Measurements from ENCODE around the gene IGSF3. TPM values are rescaled to one million over a fixed set of nuclear protein-coding genes. Genes with fewer than 3 reads are reported as not detected.

Gene IGSF3
- polyA plus RNA-seq, 1 donor (not counting 4 experiments of a cell fraction or from before 2014, with no cell fraction given): 47.4 TPM

DNA sequence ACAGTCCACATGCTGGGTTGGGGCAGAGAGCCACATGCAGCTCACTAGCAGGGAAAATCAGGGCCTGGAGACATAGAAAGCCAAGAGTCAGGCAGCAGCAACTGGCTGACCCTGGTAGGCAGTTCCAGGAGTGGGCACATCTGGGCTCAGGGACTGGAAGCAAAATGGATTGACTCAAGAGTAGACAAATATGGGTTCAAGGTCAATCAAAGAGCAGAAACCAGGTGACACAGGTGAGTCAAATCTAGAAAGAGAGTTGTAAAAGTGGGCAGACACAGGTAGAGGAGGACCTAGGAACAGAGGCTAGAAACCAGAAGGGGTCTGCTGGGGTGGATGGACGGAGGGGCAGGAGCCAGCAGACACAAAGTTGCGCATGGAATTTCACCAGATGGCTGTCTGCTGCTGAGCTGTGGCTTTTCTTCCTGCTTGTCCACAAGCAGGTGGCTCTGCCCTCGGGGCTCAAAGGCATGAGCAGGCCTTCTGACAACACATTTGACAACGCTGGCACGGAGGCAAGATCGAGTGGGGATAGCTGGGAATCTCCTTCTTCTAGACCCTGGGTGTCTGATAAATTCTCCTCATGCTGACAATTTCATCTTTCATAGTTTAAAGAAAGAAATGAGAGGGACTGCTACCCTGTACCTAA lies 40.8 kb upstream of the IGSF3 start:
- H3K4me3 ChIP-seq (ENCODE audit: control insufficient read depth in 2 of 3, extremely low read depth in 1 of 3, insufficient read depth in 2 of 3, low read depth in 1 of 3, low read length in 3 of 3): no peak overlapping the region
- no peak for FAIRE-seq
- dilution Hi-C loops (cut with MboI; ENCODE audit: extremely low pct_ligation_motif_present, low sequenced_read_pairs): no loop called here
- H3K9me3 ChIP-seq (ENCODE audit: control insufficient read depth, low read depth, low read length): no peaks in the 10 kb centered on the region
- TF ChIP-seq EZH2 (IDR thresholded peaks at IDR 0.05; ENCODE audit: low read length): no peak
- TF ChIP-seq, protein P1, sequence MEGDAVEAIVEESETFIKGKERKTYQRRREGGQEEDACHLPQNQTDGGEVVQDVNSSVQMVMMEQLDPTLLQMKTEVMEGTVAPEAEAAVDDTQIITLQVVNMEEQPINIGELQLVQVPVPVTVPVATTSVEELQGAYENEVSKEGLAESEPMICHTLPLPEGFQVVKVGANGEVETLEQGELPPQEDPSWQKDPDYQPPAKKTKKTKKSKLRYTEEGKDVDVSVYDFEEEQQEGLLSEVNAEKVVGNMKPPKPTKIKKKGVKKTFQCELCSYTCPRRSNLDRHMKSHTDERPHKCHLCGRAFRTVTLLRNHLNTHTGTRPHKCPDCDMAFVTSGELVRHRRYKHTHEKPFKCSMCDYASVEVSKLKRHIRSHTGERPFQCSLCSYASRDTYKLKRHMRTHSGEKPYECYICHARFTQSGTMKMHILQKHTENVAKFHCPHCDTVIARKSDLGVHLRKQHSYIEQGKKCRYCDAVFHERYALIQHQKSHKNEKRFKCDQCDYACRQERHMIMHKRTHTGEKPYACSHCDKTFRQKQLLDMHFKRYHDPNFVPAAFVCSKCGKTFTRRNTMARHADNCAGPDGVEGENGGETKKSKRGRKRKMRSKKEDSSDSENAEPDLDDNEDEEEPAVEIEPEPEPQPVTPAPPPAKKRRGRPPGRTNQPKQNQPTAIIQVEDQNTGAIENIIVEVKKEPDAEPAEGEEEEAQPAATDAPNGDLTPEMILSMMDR (optimal IDR thresholded peaks at IDR 0.05 in 1 of 3, IDR thresholded peaks at IDR 0.05 in 1 of 3, conservative IDR thresholded peaks at IDR 0.05 in 1 of 3; ENCODE audit: extremely low read depth in 1 of 3, insufficient read depth in 2 of 3, low read length in 3 of 3): no peak
- no peak overlapping the region for H2AFZ ChIP-seq (ENCODE audit: control insufficient read depth, low read length)
- no peak overlapping the region for H3K27ac ChIP-seq (ENCODE audit: control insufficient read depth, insufficient read depth, low read length)
- no peaks in the 10 kb centered on the region for H3K27me3 ChIP-seq (ENCODE audit: control insufficient read depth, extremely low read depth, insufficient read depth, low read length)
- H3K36me3 ChIP-seq (ENCODE audit: control insufficient read depth in 2 of 2, extremely low read depth in 1 of 2, insufficient read depth in 2 of 2, low read length in 2 of 2): no peaks in the 10 kb centered on the region
- H3K79me2 ChIP-seq (ENCODE audit: control insufficient read depth, insufficient read depth, low read length): no peaks in the 10 kb centered on the region
- no peaks in the 10 kb centered on the region for H4K20me1 ChIP-seq (ENCODE audit: control insufficient read depth, extremely low read depth, insufficient read depth, low read length)
- peaks cover 5% of the 10 kb centered on the region for H3K4me1 ChIP-seq (ENCODE audit: control insufficient read depth, extremely low read depth, insufficient read depth, low read length)
- no peak overlapping the region for H3K4me2 ChIP-seq (ENCODE audit: control insufficient read depth, extremely low read depth, insufficient read depth, low read depth, low read length)
- H3K9ac ChIP-seq (ENCODE audit: control insufficient read depth, extremely low read depth, insufficient read depth, low read length): no peak overlapping the region
- no peak for DNase-seq (ENCODE audit: low read depth, low spot score)
- H3K9me1 ChIP-seq (ENCODE audit: control insufficient read depth, extremely low read depth, insufficient read depth, low read length): no peaks in the 10 kb centered on the region

DNA sequence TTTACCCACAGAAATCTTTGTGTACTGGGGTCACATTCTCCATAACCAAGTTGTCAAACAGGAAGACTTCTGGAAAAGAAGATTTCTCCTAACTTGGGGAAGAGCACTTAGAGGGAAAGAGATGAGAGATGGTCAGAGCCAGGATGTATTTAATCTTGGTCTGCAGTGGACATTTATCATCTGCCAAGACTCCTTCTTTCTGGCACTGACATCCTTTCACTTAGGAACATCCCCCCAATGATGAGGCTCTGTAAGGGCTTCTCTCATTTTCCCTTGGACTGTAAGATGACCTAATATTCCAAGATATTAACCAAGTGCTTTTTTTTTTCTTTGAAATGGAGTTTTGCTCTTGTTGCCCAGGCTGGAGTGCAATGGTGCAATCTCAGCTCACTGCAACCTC lies 39.3 kb upstream of the IGSF3 start:
- Histone ChIP-seq H3K27me3 (ENCODE audit: control insufficient read depth, extremely low read depth, insufficient read depth, low read length) (no peaks in the 10 kb centered on the region), H3K36me3 (ENCODE audit: control insufficient read depth in 2 of 2, extremely low read depth in 1 of 2, insufficient read depth in 2 of 2, low read length in 2 of 2) (no peaks in the 10 kb centered on the region), H3K79me2 (ENCODE audit: control insufficient read depth, insufficient read depth, low read length) (no peaks in the 10 kb centered on the region), H3K4me2 (ENCODE audit: control insufficient read depth, extremely low read depth, insufficient read depth, low read depth, low read length) (no peak overlapping the region), H2AFZ (ENCODE audit: control insufficient read depth, low read length) (no peak overlapping the region), H3K9me3 (ENCODE audit: control insufficient read depth, low read depth, low read length) (no peaks in the 10 kb centered on the region), H3K9me1 (ENCODE audit: control insufficient read depth, extremely low read depth, insufficient read depth, low read length) (no peaks in the 10 kb centered on the region), H3K4me1 (ENCODE audit: control insufficient read depth, extremely low read depth, insufficient read depth, low read length) (peaks cover 5% of the 10 kb centered on the region), H3K9ac (ENCODE audit: control insufficient read depth, extremely low read depth, insufficient read depth, low read length) (no peak overlapping the region), H4K20me1 (ENCODE audit: control insufficient read depth, extremely low read depth, insufficient read depth, low read length) (no peaks in the 10 kb centered on the region), H3K4me3 (ENCODE audit: control insufficient read depth in 2 of 3, extremely low read depth in 1 of 3, insufficient read depth in 2 of 3, low read depth in 1 of 3, low read length in 3 of 3) (no peak overlapping the region), H3K27ac (ENCODE audit: control insufficient read depth, insufficient read depth, low read length) (no peak overlapping the region)
- no peak for DNase-seq (ENCODE audit: low read depth, low spot score)
- TF ChIP-seq, protein P1 (optimal IDR thresholded peaks at IDR 0.05 in 1 of 3, IDR thresholded peaks at IDR 0.05 in 1 of 3, conservative IDR thresholded peaks at IDR 0.05 in 1 of 3; ENCODE audit: extremely low read depth in 1 of 3, insufficient read depth in 2 of 3, low read length in 3 of 3): no peak
- TF ChIP-seq EZH2 (IDR thresholded peaks at IDR 0.05; ENCODE audit: low read length): no peak
- FAIRE-seq: no peak
- dilution Hi-C loops (cut with MboI; ENCODE audit: extremely low pct_ligation_motif_present, low sequenced_read_pairs): no loop called here

Data from keratinocyte (primary cell).